Esophagus (tissue), 2 donors: ENCODE results near the gene FGR. TPM values are rescaled to one million over a fixed set of nuclear protein-coding genes. Genes with fewer than 3 reads are reported as not detected.

Source experiments
- H3K27ac ChIP-seq, 2 donors: one replicate each; pipeline ENCODE4 v1.5.1; 2013; ENCODE audit warnings: low read depth in 2 of 2, mild to moderate bottlenecking in 2 of 2, inconsistent platforms in 1 of 2, low read length in 1 of 2, moderate library complexity in 1 of 2
- H3K27me3 ChIP-seq, 2 donors: one replicate each; pipeline ENCODE4 v1.6.1; 2013; ENCODE audit warnings: low read length in 2 of 2, control low read depth in 1 of 2, mild to moderate bottlenecking in 1 of 2; ENCODE audit not compliant: insufficient read depth in 2 of 2, control insufficient read depth in 1 of 2
- H3K36me3 ChIP-seq, 2 donors: one replicate each; pipeline ENCODE4 v1.6.1; 2013; ENCODE audit warnings: low read length in 1 of 2; ENCODE audit not compliant: control insufficient read depth in 2 of 2, insufficient read depth in 2 of 2
- H3K4me1 ChIP-seq, 2 donors: one replicate each; pipeline ENCODE4 v1.6.1; 2013; ENCODE audit warnings: low read length in 1 of 2; ENCODE audit not compliant: control insufficient read depth in 2 of 2, insufficient read depth in 2 of 2
- H3K4me3 ChIP-seq, 2 donors: one replicate each; pipeline ENCODE4 v1.5.1; 2013; ENCODE audit warnings: low read length in 2 of 2, mild to moderate bottlenecking in 2 of 2, low read depth in 1 of 2, moderate library complexity in 1 of 2
- H3K9me3 ChIP-seq, 2 donors: one replicate each; pipeline ENCODE4 v1.6.1; 2013; ENCODE audit warnings: mild to moderate bottlenecking in 2 of 2, low read depth in 1 of 2, low read length in 1 of 2, moderate library complexity in 1 of 2; ENCODE audit not compliant: control insufficient read depth in 2 of 2, insufficient read depth in 1 of 2
- WGBS, 2 donors: extraction: QIAGEN DNeasy Blood & Tissue Kit; methylation state at CpG; one replicate each; pipeline ENCODE4 v1.1.7; 2013; 5-methylcytosine and 5-hydroxymethylcytosine counted together
- polyA plus RNA-seq, 2 donors: library from polyadenylated mRNA; stranded (reverse); fragments of 200-250 nt; gene quantifications; one replicate each; pipeline ENCODE4 v1.2.3, GENCODE V29; 2013
- donor health status: healthy with polysubstance abuse.
- donor health status: Bipolar disorder and iron deficiency.

FGR gene
- polyA plus RNA-seq, 2 donors: 3.4 to 3.6 TPM

- WGBS, 2 donors: 93 to 97% methylated on average over 8 of the region's 8 CpGs
- H3K27ac ChIP-seq: no peak overlapping the region
Observed at GRCh38 chr1:27661412-27662075, 26.6 kb upstream of the FGR start.

GRCh38 chr1:27660300-27660835 lies 25.4 kb upstream of the FGR start:
- Histone ChIP-seq H3K27ac (peak overlapping the region; percentile 90 to 93), H3K4me1 (peaks cover 0 to 14% of the 10 kb centered on the region in 2 donors), H3K4me3 (peak overlapping the region; percentile 48 to 60), H3K9me3 (no peaks in the 10 kb centered on the region), H3K27me3 (no peaks in the 10 kb centered on the region), H3K36me3 (no peaks in the 10 kb centered on the region)
- 46 to 47% methylated on average over 10 of the region's 10 CpGs for WGBS, 2 donors

More at GRCh38 chr1:27661412-27662075, 26.6 kb upstream of the FGR start:
- peaks cover 0 to 3% of the 10 kb centered on the region in 2 donors for H3K36me3 ChIP-seq
- no peaks in the 10 kb centered on the region for H3K9me3 ChIP-seq
- no peaks in the 10 kb centered on the region for H3K27me3 ChIP-seq
- H3K4me3 ChIP-seq: no peak overlapping the region
- peaks cover 0 to 14% of the 10 kb centered on the region in 2 donors for H3K4me1 ChIP-seq

- H3K27ac ChIP-seq: peak overlapping the region; percentile 90 to 93
- no peaks in the 10 kb centered on the region for H3K27me3 ChIP-seq
- no peaks in the 10 kb centered on the region for H3K36me3 ChIP-seq
- peaks cover 0 to 14% of the 10 kb centered on the region in 2 donors for H3K4me1 ChIP-seq
- no peaks in the 10 kb centered on the region for H3K9me3 ChIP-seq
- whole genome bisulfite sequencing, 2 donors: 5% methylated on average over 66 to 78 of the region's 78 CpGs
- peak overlapping the region; percentile 48 to 60 for H3K4me3 ChIP-seq
Observed at GRCh38 chr1:27659497-27660299, 24.7 kb upstream of the FGR start.

- Histone ChIP-seq H3K36me3 (no peaks in the 10 kb centered on the region), H3K4me3 (no peak overlapping the region), H3K27me3 (no peaks in the 10 kb centered on the region), H3K4me1 (peaks cover 0 to 14% of the 10 kb centered on the region in 2 donors), H3K27ac (peak overlapping the region; percentile 90 to 93), H3K9me3 (no peaks in the 10 kb centered on the region)
- 29 to 41% methylated on average over 7 of the region's 7 CpGs for WGBS, 2 donors
Observed at GRCh38 chr1:27658951-27659496, 24.0 kb upstream of the FGR start.

- no peaks in the 10 kb centered on the region for H3K36me3 ChIP-seq
- H3K4me1 ChIP-seq: peaks cover 0 to 10% of the 10 kb centered on the region in 2 donors
- 81 to 82% methylated on average over 7 of the region's 7 CpGs for WGBS, 2 donors
- H3K27ac ChIP-seq: peak overlapping the region in 1 of 2 donors; percentile 61
- no peak overlapping the region for H3K4me3 ChIP-seq
- no peaks in the 10 kb centered on the region for H3K27me3 ChIP-seq
- no peaks in the 10 kb centered on the region for H3K9me3 ChIP-seq
Observed at GRCh38 chr1:27656157-27656893, 21.3 kb upstream of the FGR start.

- Histone ChIP-seq H3K4me1 (peaks cover 0 to 8% of the 10 kb centered on the region in 2 donors), H3K27me3 (no peaks in the 10 kb centered on the region), H3K27ac (peak overlapping the region in 1 of 2 donors; percentile 61), H3K4me3 (no peak overlapping the region), H3K36me3 (no peaks in the 10 kb centered on the region), H3K9me3 (no peaks in the 10 kb centered on the region)
- WGBS, 2 donors: 62 to 65% methylated on average over 11 of the region's 11 CpGs
Observed at GRCh38 chr1:27655151-27655937, 20.4 kb upstream of the FGR start.

GRCh38 chr1:27652111-27652864 lies 17.3 kb upstream of the FGR start:
- Histone ChIP-seq H3K27me3 (no peaks in the 10 kb centered on the region), H3K27ac (no peak overlapping the region), H3K4me3 (no peak overlapping the region), H3K9me3 (no peaks in the 10 kb centered on the region), H3K36me3 (no peaks in the 10 kb centered on the region), H3K4me1 (peaks cover 0 to 6% of the 10 kb centered on the region in 2 donors)
- 82 to 87% methylated on average over 5 of the region's 5 CpGs for WGBS, 2 donors

- no peaks in the 10 kb centered on the region for H3K9me3 ChIP-seq
- no peaks in the 10 kb centered on the region for H3K36me3 ChIP-seq
- peaks cover 4 to 6% of the 10 kb centered on the region in 2 donors for H3K4me1 ChIP-seq
- WGBS, 2 donors: 50 to 64% methylated on average over 7 of the region's 7 CpGs
- no peak overlapping the region for H3K4me3 ChIP-seq
- H3K27ac ChIP-seq: peak overlapping the region in 1 of 2 donors; percentile 24
- no peaks in the 10 kb centered on the region for H3K27me3 ChIP-seq
Observed at GRCh38 chr1:27650539-27651175, 15.7 kb upstream of the FGR start.
